H1 (cell line): ENCODE data around the gene PXDC1. TPM values are rescaled to one million over a fixed set of nuclear protein-coding genes. Genes with fewer than 3 reads are reported as not detected.

ENCODE experiments used
- HDAC6 ChIP-seq: IDR thresholded peaks from one replicate; pipeline ENCODE4 v1.7.1; 2012; ENCODE audit warnings: low read depth, mild to moderate bottlenecking, inconsistent platforms, low read length, moderate library complexity
- MAX ChIP-seq: IDR thresholded peaks from 2 replicates; pipeline ENCODE4 v1.6.1; 2012; ENCODE audit warnings: inconsistent platforms
- NANOG ChIP-seq: IDR thresholded peaks from 2 replicates; pipeline ENCODE4 v1.6.1; 2011; ENCODE audit warnings: low read length, low read depth, mild to moderate bottlenecking, inconsistent platforms; ENCODE audit not compliant: insufficient read depth, poor library complexity, severe bottlenecking
- SIX5 ChIP-seq: IDR thresholded peaks from 2 replicates; pipeline ENCODE4 v1.6.1; 2011; ENCODE audit warnings: mild to moderate bottlenecking, low read depth, low read length
- TEAD4 ChIP-seq: IDR thresholded peaks from 2 replicates; pipeline ENCODE4 v1.6.1; 2012; ENCODE audit warnings: low read depth, low read length, inconsistent platforms, mixed read lengths
- polyA plus RNA-seq, 7 experiments: library from polyadenylated mRNA; depleted of rRNA in 3 of 7; stranded (reverse) in 5 of 7; unstranded in 2 of 7; fragments of >200 nt in 5 of 7; fragments of 200-250 nt in 2 of 7; gene quantifications; 1 replicate in 5 of 7; 2 replicates in 1 of 7; 4 replicates in 1 of 7; pipeline versions ENCODE4 v1.2.1 to v1.2.3, GENCODE V29; 2011 to 2013; ENCODE audit warnings: missing spikeins in 2 of 7, mixed read lengths in 2 of 7
- total RNA-seq: library from RNA; stranded (reverse); fragmentation: NEBNext Ultra II Directional; extraction: Animal tissue kit (Norgen Biotek cat#: 25700); gene quantifications from 2 replicates; pipeline ENCODE4 v1.2.1, GENCODE V29; 2021

PXDC1 gene
- total and polyA plus RNA-seq, 2 of the 8 experiments (the other 6 are each of a cell fraction or from before 2014, with no cell fraction given) = 1.7 to 2.0 TPM

DNA sequence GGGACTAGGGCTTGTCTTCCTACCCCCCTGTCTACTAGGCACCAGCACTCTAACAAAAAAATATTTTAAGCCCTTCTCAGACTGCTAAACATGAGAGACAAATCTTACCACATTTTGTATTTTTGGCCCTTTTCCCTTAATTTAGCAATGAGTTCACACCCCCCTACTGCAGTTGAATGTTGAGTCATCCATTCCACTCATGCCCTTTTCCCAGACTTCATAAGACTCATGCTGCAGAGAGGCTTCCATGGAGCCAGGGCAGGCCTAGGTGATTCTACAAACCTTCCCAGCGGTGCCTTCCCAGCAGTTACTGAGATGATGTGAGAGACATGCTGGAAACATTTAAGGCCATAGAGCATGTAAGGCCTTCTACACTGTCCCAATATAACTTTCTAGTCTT, 53.9 kb downstream of the PXDC1 start (continued):
- TF ChIP-seq NANOG (no peak), TEAD4 (no peak), SIX5 (no peak), MAX (no peak), HDAC6 (no peak)
